Breast epithelium (tissue), 4 donors: ENCODE results near the gene MAPK8. TPM values are rescaled to one million over a fixed set of nuclear protein-coding genes. Genes with fewer than 3 reads are reported as not detected.

ENCODE experiments used
- DNase-seq, 2 donors: peaks; one replicate each; pipeline ENCODE4 v3.0.0-alpha.2; 2019; ENCODE audit warnings: low spot score in 2 of 2
- H3K27ac ChIP-seq, 2 donors: fragments of 200-600 bp; sonication (generic) in 1 of 2; one replicate each; pipeline ENCODE4 v1.5.1; 2016 to 2019; ENCODE audit warnings: mild to moderate bottlenecking in 1 of 2
- H3K27me3 ChIP-seq, 2 donors: fragments of 200-600 bp; sonication (generic) in 1 of 2; one replicate each; pipeline versions ENCODE4 v1.5.1 to v1.6.0; 2017 to 2019; ENCODE audit warnings: control low read depth in 1 of 2, mild to moderate bottlenecking in 1 of 2
- H3K36me3 ChIP-seq: fragments of 200-600 bp; one replicate; pipeline ENCODE4 v1.5.1; 2019
- H3K4me1 ChIP-seq, 2 donors: fragments of 200-600 bp; sonication (generic); one replicate each; pipeline ENCODE4 v1.5.1; 2016 to 2019; ENCODE audit warnings: control low read depth in 1 of 2
- H3K4me3 ChIP-seq, 3 donors: fragments of 200-600 bp; sonication (generic); 1 replicate in 2 of 3; 2 replicates in 1 of 3; pipeline ENCODE4 v1.5.1; 2016 to 2019; ENCODE audit warnings: mild to moderate bottlenecking in 3 of 3, moderate library complexity in 2 of 3
- H3K9me3 ChIP-seq, 2 donors: fragments of 200-600 bp; sonication (generic) in 1 of 2; one replicate each; pipeline ENCODE4 v1.5.1; 2016 to 2019; ENCODE audit warnings: control low read depth in 1 of 2
- CTCF ChIP-seq, 3 donors: fragments of 450-650 bp; IDR thresholded peaks; one replicate each; pipeline ENCODE4 v1.5.1; 2016 to 2017; ENCODE audit warnings: antibody characterized with exemption in 3 of 3, mild to moderate bottlenecking in 3 of 3, moderate library complexity in 3 of 3
- POLR2A ChIP-seq: fragments of 450-650 bp; IDR thresholded peaks from one replicate; pipeline ENCODE4 v1.6.1; 2016; ENCODE audit warnings: antibody characterized with exemption, mild to moderate bottlenecking, moderate library complexity
- POLR2AphosphoS5 ChIP-seq, 3 donors: sonication (generic); formaldehyde crosslinking; IDR thresholded peaks; one replicate each; pipeline ENCODE4 v1.6.1; 2017; ENCODE audit warnings: antibody characterized with exemption in 3 of 3
- intact Hi-C: fragments of 100-400 bp; cut with DNase I; formaldehyde crosslinking; loops from one replicate; pipeline ENCODE4 v1.15.1; 2023; ENCODE audit warnings: low total_unique reads
- total RNA-seq, 3 donors: library from RNA; depleted of rRNA; stranded (reverse); fragments of >200 nt; gene quantifications; one replicate each; pipeline ENCODE4 v1.1.0, GENCODE V29; 2016

MAPK8 gene
- total RNA-seq, 3 donors from 2014 or later = 52.5 to 108 (median 74.1) TPM

- intact Hi-C loops = no loop called here
Measured at GRCh38 chr10:48366261-48366660, 59.8 kb downstream of the MAPK8 start.

GRCh38 chr10:48369501-48369900 is 63.0 kb downstream of the MAPK8 start:
- Histone ChIP-seq H3K27ac (no peak overlapping the region), H3K36me3 (no peaks in the 10 kb centered on the region), H3K9me3 (no peaks in the 10 kb centered on the region), H3K4me1 (peaks cover 0 to 4% of the 10 kb centered on the region in 2 donors), H3K4me3 (no peak overlapping the region), H3K27me3 (no peaks in the 10 kb centered on the region)
- TF ChIP-seq CTCF (IDR thresholded peaks at IDR 0.05) (no peak), POLR2A (no peak), POLR2AphosphoS5 (IDR thresholded peaks at IDR 0.05) (no peak)
- DNase-seq = no peak
- intact Hi-C loops = no loop called here

More at GRCh38 chr10:48366261-48366660, 59.8 kb downstream of the MAPK8 start:
- H3K27ac ChIP-seq = no peak overlapping the region
- DNase-seq = no peak
- peaks cover 0 to 8% of the 10 kb centered on the region in 2 donors for H3K4me1 ChIP-seq
- no peaks in the 10 kb centered on the region for H3K9me3 ChIP-seq
- TF ChIP-seq POLR2A (no peak), POLR2AphosphoS5 (IDR thresholded peaks at IDR 0.05) (no peak), CTCF (IDR thresholded peaks at IDR 0.05) (no peak)
- H3K27me3 ChIP-seq = no peaks in the 10 kb centered on the region
- no peak overlapping the region for H3K4me3 ChIP-seq
- H3K36me3 ChIP-seq = no peaks in the 10 kb centered on the region

- Histone ChIP-seq H3K4me1 (no peaks in the 10 kb centered on the region), H3K27ac (no peak overlapping the region), H3K9me3 (peaks cover 5 to 13% of the 10 kb centered on the region in 2 donors), H3K4me3 (no peak overlapping the region), H3K27me3 (no peaks in the 10 kb centered on the region), H3K36me3 (no peaks in the 10 kb centered on the region)
- intact Hi-C loops = no loop called here
- no peak for DNase-seq
- no peak for TF ChIP-seq POLR2A
- no peak for TF ChIP-seq POLR2AphosphoS5 (IDR thresholded peaks at IDR 0.05)
Measured at GRCh38 chr10:48377751-48378530, 71.5 kb downstream of the MAPK8 start.

- H3K36me3 ChIP-seq = no peaks in the 10 kb centered on the region
- no peak overlapping the region for H3K4me3 ChIP-seq
- H3K4me1 ChIP-seq = no peaks in the 10 kb centered on the region
- intact Hi-C loops = no loop called here
- H3K27me3 ChIP-seq = no peaks in the 10 kb centered on the region
- DNase-seq = no peak
- H3K9me3 ChIP-seq = peaks cover 5 to 13% of the 10 kb centered on the region in 2 donors
- TF ChIP-seq POLR2AphosphoS5 (IDR thresholded peaks at IDR 0.05) = no peak
- TF ChIP-seq CTCF (IDR thresholded peaks at IDR 0.05) = no peak
- TF ChIP-seq POLR2A = no peak
- no peak overlapping the region for H3K27ac ChIP-seq
Measured at GRCh38 chr10:48378675-48379074, 72.2 kb downstream of the MAPK8 start.

GRCh38 chr10:48381971-48382370 is 75.5 kb downstream of the MAPK8 start:
- Histone ChIP-seq H3K4me3 (no peak overlapping the region), H3K36me3 (no peaks in the 10 kb centered on the region), H3K9me3 (peaks cover 5 to 13% of the 10 kb centered on the region in 2 donors), H3K4me1 (no peaks in the 10 kb centered on the region), H3K27me3 (no peaks in the 10 kb centered on the region), H3K27ac (no peak overlapping the region)
- TF ChIP-seq POLR2AphosphoS5 (IDR thresholded peaks at IDR 0.05) (no peak), CTCF (IDR thresholded peaks at IDR 0.05) (no peak), POLR2A (no peak)
- intact Hi-C loops = no loop called here
- DNase-seq = no peak
